Activated CD4-positive, alpha-beta T cell treated with anti-CD3 and anti-CD28 coated beads for 36 hours (primary cell): ENCODE results near the gene CES2. TPM values are rescaled to one million over a fixed set of nuclear protein-coding genes. Genes with fewer than 3 reads are reported as not detected.
"Not testable (repeated sequence)": the region's sequence is repeated elsewhere in the genome, so short reads cannot be mapped to it uniquely, and the experiment has no call there.

Source experiments
- ATAC-seq: fragments of 200-7000 bp; cut with Tn5 transposase; one replicate; pipeline ENCODE4 v1.10.0; 2021; ENCODE audit warnings: mild to moderate bottlenecking, moderate library complexity
- CTCF ChIA-PET: fragments of 350-600 bp; sonication (Branson Sonifier 250); formaldehyde crosslinking; loops from one replicate; lab custom pipeline; 2021; ENCODE audit warnings: antibody characterized with exemption; lab: Charles Lee
- POLR2A ChIA-PET: fragments of 350-600 bp; sonication (Branson Sonifier 250); formaldehyde crosslinking; loops from one replicate; lab custom pipeline; 2021; ENCODE audit warnings: antibody characterized with exemption, inconsistent platforms; lab: Charles Lee
- DNase-seq: peaks from one replicate; pipeline ENCODE4 v3.0.0-alpha.2; 2020
- H3K27ac Mint-ChIP-seq: one replicate; pipeline ENCODE4 v1.8.0; 2021; ENCODE audit warnings: mixed read lengths
- H3K27me3 Mint-ChIP-seq: one replicate; pipeline ENCODE4 v1.8.0; 2021; ENCODE audit warnings: mixed read lengths
- H3K36me3 Mint-ChIP-seq: one replicate; pipeline ENCODE4 v1.8.0; 2021; ENCODE audit warnings: low read depth, mixed read lengths
- H3K4me1 Mint-ChIP-seq: one replicate; pipeline ENCODE4 v1.8.0; 2021; ENCODE audit warnings: mixed read lengths
- H3K4me3 Mint-ChIP-seq: one replicate; pipeline ENCODE4 v1.8.0; 2021; ENCODE audit warnings: mild to moderate bottlenecking, moderate library complexity, mixed read lengths
- H3K9me3 Mint-ChIP-seq: one replicate; pipeline ENCODE4 v1.8.0; 2021; ENCODE audit warnings: low read depth, mixed read lengths
- intact Hi-C, 2 experiments: fragments of 100-400 bp; cut with DNase I in 1 of 2; cut with micrococcal nuclease in 1 of 2; formaldehyde crosslinking; loops; one replicate each; pipeline versions ENCODE4 v1.14.2 to v1.15.1; 2022 to 2024; cut with DNase I, micrococcal nuclease
- total RNA-seq, 2 experiments: library from RNA; stranded (reverse); gene quantifications; one replicate each; pipeline ENCODE4 v1.2.3, GENCODE V29; 2021

The CES2 gene
- total RNA-seq, 2 experiments from 2014 or later, result 30.5 to 31.6 TPM

- ATAC-seq (no peak), DNase-seq (no peak)
- no peaks in the 10 kb centered on the region for H3K36me3 Mint-ChIP-seq
- CTCF ChIA-PET, result interaction anchor here (0.6 to 4.0 kb wide), 5 partner anchors 29 to 304 kb away, joined by 3 to 22 read pairs (median 5); no protein-coding TSS in a partner anchor
- peaks cover 46% of the 10 kb centered on the region for H3K4me1 Mint-ChIP-seq
- H3K9me3 Mint-ChIP-seq, result no peaks in the 10 kb centered on the region
- no peaks in the 10 kb centered on the region for H3K27me3 Mint-ChIP-seq
- POLR2A ChIA-PET, result interaction anchor here (0.6 kb wide), 1 partner anchor 176 kb away, joined by 4 read pairs; the partner anchor contains the start of gene TRADD
- intact Hi-C loops, result no loop called here
- H3K4me3 Mint-ChIP-seq, result no peak overlapping the region
- H3K27ac Mint-ChIP-seq, result no peak overlapping the region
Measured at GRCh38 chr16:66983033-66983432, 47.7 kb downstream of the CES2 start.

- no peaks in the 10 kb centered on the region for H3K36me3 Mint-ChIP-seq
- ChIA-PET POLR2A (interaction anchor here (1.0 to 2.6 kb wide), 3 partner anchors 29 to 174 kb away, joined by 3 to 20 read pairs (median 3); no protein-coding TSS in a partner anchor), CTCF (interaction anchor here (0.7 to 4.0 kb wide), 7 partner anchors 9 to 179 kb away, joined by 3 to 22 read pairs (median 10); no protein-coding TSS in a partner anchor)
- H3K4me1 Mint-ChIP-seq, result peaks cover 39% of the 10 kb centered on the region
- H3K9me3 Mint-ChIP-seq, result no peaks in the 10 kb centered on the region
- DNase-seq (peak; percentile 87), ATAC-seq (peak; percentile 87)
- H3K27me3 Mint-ChIP-seq, result no peaks in the 10 kb centered on the region
- H3K4me3 Mint-ChIP-seq, result peak overlapping the region; percentile 53
- intact Hi-C loops, result loop anchor here (1.0 to 5.0 kb wide), 9 partner anchors 15 to 327 kb away; partner anchors contain the start of genes CBFB (in 1 of the 2), FBXL8 (in 1 of the 2) and TRADD (in 1 of the 2)
- H3K27ac Mint-ChIP-seq, result peak overlapping the region; percentile 96
Measured at GRCh38 chr16:66984892-66985311, 49.6 kb downstream of the CES2 start.

DNA sequence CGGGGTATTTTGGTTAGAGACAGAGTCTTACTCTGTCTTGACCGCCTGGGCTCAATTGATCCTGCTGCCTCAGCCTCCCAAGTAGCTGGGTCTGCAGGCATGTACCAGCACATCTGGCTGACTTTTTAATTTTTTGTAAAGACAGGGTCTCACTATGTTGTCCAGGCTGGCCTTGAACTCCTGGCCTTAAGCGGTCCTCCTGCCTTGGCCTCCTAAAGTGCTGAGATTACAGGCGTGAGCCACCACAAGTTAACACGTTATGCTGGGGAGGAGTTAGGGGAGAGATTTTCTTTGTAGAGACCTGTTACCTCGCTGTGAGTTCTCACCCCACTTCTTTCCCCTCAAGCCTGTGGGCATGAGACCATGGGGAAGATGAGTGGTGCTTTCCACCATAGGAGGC is 51.2 kb downstream of the CES2 start:
- peak overlapping the region; percentile 15 for H3K4me3 Mint-ChIP-seq

DNA sequence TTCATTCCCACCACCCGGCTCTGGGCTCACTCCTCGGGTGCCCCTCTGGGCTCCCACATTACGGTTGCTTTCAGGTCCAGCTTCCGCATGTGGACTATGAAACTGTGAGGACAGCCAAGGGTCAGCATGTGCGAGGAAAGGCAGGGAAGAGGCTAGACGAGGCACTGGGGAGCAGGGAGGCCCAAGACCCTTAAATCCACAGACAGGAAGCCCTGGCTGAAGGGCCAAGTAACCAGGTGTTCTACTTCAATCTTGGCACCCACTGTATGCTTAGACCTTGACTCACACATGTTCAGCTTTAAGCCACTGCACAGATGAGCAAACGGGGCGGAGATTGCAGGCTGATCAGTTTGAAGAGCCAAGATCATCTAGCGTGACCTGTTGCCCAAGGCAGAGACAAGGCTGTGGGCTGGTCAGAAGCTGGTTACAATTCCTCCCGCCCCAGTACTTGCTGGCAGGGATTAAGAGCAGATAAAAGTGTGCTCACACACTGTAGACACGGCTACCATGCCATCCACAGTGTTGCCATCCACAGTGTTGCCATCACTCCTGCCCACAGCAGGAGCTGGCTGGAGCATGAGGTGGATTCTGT is 53.0 kb downstream of the CES2 start, which contains the start of gene CES4A:
Gene CES4A (plus strand): TSS at position 393 of the 592 bp plus-strand sequence. CDS start 184 bp downstream, at position 577.
- no peaks in the 10 kb centered on the region for H3K36me3 Mint-ChIP-seq
- H3K4me3 Mint-ChIP-seq, result peak within 1 kb of the TSS; percentile 1
- H3K4me1 Mint-ChIP-seq, result peaks cover 30% of the 10 kb centered on the region
- CTCF ChIA-PET, result interaction anchor here (0.8 kb wide), 1 partner anchor 25 kb away, joined by 4 read pairs; no protein-coding TSS in a partner anchor
- DNase-seq (peak; percentile 47), ATAC-seq (no peak)
- H3K9me3 Mint-ChIP-seq, result no peaks in the 10 kb centered on the region
- POLR2A ChIA-PET, result no interaction called here
- intact Hi-C loops, result loop anchor here in 1 of 2 experiments (5.0 kb wide), 1 partner anchor 324 kb away; no protein-coding TSS in a partner anchor
- H3K27ac Mint-ChIP-seq, result peak within 1 kb of the TSS; percentile 75
- H3K27me3 Mint-ChIP-seq, result no peaks in the 10 kb centered on the region

More for the DNA sequence above, 51.2 kb downstream of the CES2 start:
- DNase-seq (no peak), ATAC-seq (no peak)
- H3K27ac Mint-ChIP-seq, result peak overlapping the region; percentile 76
- intact Hi-C loops, result loop anchor here in 1 of 2 experiments (5.0 kb wide), 1 partner anchor 326 kb away; no protein-coding TSS in a partner anchor
- peaks cover 32% of the 10 kb centered on the region for H3K4me1 Mint-ChIP-seq
- no peaks in the 10 kb centered on the region for H3K9me3 Mint-ChIP-seq
- no peaks in the 10 kb centered on the region for H3K27me3 Mint-ChIP-seq
- ChIA-PET POLR2A (no interaction called here), CTCF (interaction anchor here (0.6 to 4.0 kb wide), 3 partner anchors 10 to 169 kb away, joined by 3 to 22 read pairs (median 16); no protein-coding TSS in a partner anchor)
- H3K36me3 Mint-ChIP-seq, result no peaks in the 10 kb centered on the region

- no peak overlapping the region for H3K27ac Mint-ChIP-seq
- H3K36me3 Mint-ChIP-seq, result no peaks in the 10 kb centered on the region
- CTCF ChIA-PET, result interaction anchor here (1.0 to 2.0 kb wide), 6 partner anchors 19 to 207 kb away, joined by 3 to 9 read pairs (median 6); partner anchors contain the start of genes CES3 and ELMO3
- intact Hi-C loops, result no loop called here
- DNase-seq, result no peak
- H3K4me3 Mint-ChIP-seq, result no peak overlapping the region
- no peaks in the 10 kb centered on the region for H3K27me3 Mint-ChIP-seq
- ATAC-seq, result no peak
- POLR2A ChIA-PET, result no interaction called here
- no peaks in the 10 kb centered on the region for H3K9me3 Mint-ChIP-seq
- peaks cover 4% of the 10 kb centered on the region for H3K4me1 Mint-ChIP-seq
Measured at GRCh38 chr16:66991545-66992077, 56.3 kb downstream of the CES2 start.

DNA sequence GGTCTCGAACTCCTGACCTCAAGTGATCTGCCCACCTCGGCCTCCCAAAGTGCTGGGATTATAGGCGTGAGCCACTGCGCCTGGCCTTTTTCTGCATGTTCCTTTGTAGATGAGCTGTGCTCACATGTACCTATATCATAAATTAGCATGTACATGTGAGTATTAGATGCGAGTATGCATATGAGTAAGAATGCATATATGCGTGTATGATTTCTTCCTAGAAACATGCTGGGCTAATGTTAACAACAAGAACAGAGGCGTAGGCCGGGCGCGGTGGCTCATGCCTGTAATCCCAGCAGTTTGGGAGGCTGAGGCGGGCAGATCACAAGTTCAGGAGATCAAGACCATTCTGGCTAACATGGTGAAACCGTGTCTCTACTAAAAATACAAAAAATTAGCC is 58.2 kb downstream of the CES2 start:
- ATAC-seq, H3K36me3 Mint-ChIP-seq, H3K27ac Mint-ChIP-seq, H3K4me3 Mint-ChIP-seq, intact Hi-C loops, H3K27me3 Mint-ChIP-seq, H3K4me1 Mint-ChIP-seq, CTCF ChIA-PET, POLR2A ChIA-PET, DNase-seq, H3K9me3 Mint-ChIP-seq: not testable (repeated sequence)

Other genes starting within 250 kb of the CES2 start
- 1 to 10 TPM; 3.3 to 4.5 TPM for gene CMTM4, start 238.8 kb upstream of the CES2 start, total RNA-seq
- gene DYNC1LI2, start 183.9 kb upstream of the CES2 start, total RNA-seq, result 10 to 100 TPM; 32.3 to 35.7 TPM
- under 1 TPM in 1 of 2 experiments, not detected in 1; 0.14 TPM for gene TERB1, start 133.9 kb upstream of the CES2 start, total RNA-seq
- 100 to 1,000 TPM; 102 to 125 TPM for gene NAE1, start 104.5 kb upstream of the CES2 start, total RNA-seq
- under 1 TPM in 1 of 2 experiments, not detected in 1; 0.16 TPM for gene CA7, start 91.1 kb upstream of the CES2 start, total RNA-seq
- gene PDP2, start 55.0 kb upstream of the CES2 start, total RNA-seq, result 10 to 100 TPM; 27.8 to 36.6 TPM
- gene CDH16, start 16.6 kb upstream of the CES2 start, total RNA-seq, result not detected
- under 1 TPM; 0.19 to 0.55 TPM for gene RRAD, start 10.0 kb upstream of the CES2 start, total RNA-seq
- 100 to 1,000 TPM; 171 to 186 TPM for gene CIAO2B, start 1.1 kb upstream of the CES2 start, total RNA-seq
- gene CES3, start 25.8 kb downstream of the CES2 start, total RNA-seq, result 1 to 10 TPM; 1.6 to 1.9 TPM
- 10 to 100 TPM; 13.5 to 15.7 TPM for gene CES4A, start 53.1 kb downstream of the CES2 start, total RNA-seq
- 10 to 100 TPM; 84.6 to 90.2 TPM for gene CBFB, start 93.6 kb downstream of the CES2 start, total RNA-seq
- gene PHAF1, start 174.4 kb downstream of the CES2 start, total RNA-seq, result 10 to 100 TPM; 12.7 to 14.0 TPM
- gene B3GNT9, start 215.5 kb downstream of the CES2 start, total RNA-seq, result 1 to 10 TPM; 2.3 to 3.0 TPM
- 10 to 100 TPM; 22.0 to 34.0 TPM for gene TRADD, start 224.4 kb downstream of the CES2 start, total RNA-seq
- 10 to 100 TPM; 15.5 to 21.0 TPM for gene FBXL8, start 224.4 kb downstream of the CES2 start, total RNA-seq
- gene HSF4, start 229.2 kb downstream of the CES2 start, total RNA-seq, result 10 to 100 TPM; 15.7 to 20.7 TPM
- 10 to 100 TPM; 15.5 to 17.5 TPM for gene NOL3, start 235.0 kb downstream of the CES2 start, total RNA-seq
- 10 to 100 TPM; 28.8 to 30.4 TPM for gene MATCAP1, start 248.4 kb downstream of the CES2 start, total RNA-seq